Stimulated activated CD4-positive, alpha-beta T cell treated with anti-CD3 and anti-CD28 coated beads, Interleukin-15, amount 100 ng/mL, for 24 hours (primary cell): ENCODE data around the gene PSMD4.
"Not testable (repeated sequence)": the region's sequence is repeated elsewhere in the genome, so short reads cannot be mapped to it uniquely, and the experiment has no call there.

Experiments
- DNase-seq: peaks from one replicate; pipeline ENCODE4 v3.0.0-alpha.2; 2020

Gene PSMD4

DNA sequence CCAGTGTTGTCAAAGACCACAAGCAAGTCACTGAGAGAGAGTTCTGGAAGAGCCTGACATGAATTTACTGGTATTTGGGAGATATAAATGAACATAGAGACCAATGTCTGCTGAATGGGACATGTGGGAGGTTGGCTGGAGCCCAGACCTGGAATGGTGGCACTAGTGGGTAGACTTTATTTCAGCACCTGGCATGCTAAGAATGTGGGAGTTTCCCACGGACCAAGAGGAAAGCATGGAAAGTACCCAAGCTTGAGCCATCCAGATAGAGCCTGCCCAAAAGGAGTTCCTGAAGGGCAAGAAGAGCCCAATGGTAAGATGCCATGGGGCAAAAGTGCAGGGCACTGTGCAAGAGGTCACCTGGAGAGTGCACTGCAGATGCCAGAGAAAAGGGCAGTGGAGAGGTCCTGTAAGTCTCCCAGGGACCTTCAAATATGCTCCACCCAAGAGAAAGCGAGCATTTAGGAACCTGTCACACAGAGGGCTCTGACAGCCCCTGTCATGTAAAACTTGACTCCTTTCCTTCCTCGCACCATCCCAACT, 19.5 kb downstream of the PSMD4 start:
- DNase-seq: no peak

DNA sequence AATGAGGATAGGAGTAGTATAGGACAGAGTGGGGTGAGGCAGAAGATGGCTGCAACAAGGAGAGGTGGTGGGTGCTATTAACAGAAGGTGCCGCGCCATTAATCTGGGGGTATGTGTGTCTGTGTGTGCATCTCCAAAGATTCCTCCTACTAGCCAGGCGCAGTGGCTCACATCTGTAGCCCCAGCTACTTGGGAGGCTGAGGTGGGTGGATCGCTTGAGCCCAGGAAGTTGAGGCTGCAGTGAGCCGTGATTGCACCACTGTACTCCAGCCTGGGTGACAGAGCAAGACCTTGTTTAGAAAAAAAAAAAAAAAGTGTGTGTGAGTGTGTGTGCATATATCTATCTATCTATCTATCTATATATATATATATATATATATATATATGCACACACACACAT, 20.8 kb downstream of the PSMD4 start:
- not testable (repeated sequence) for DNase-seq

DNA sequence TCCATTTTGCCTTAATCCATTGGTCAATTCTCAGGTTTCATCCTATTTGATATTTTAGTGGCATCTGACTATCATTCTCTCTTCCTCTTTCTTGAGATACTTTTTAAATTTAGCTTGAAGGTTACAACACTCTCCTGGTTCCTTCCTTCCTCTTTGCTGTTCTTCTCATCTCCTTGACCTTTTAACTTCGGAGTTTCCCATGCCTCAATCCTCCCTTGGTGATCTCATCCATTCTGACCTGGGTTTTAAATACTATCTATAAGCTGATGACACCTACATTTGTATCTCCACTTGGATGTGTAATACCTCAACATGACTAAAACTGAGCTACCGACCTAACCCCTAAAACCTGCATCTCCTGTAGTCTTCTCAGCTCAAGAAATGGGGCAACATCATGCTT, 22.7 kb downstream of the PSMD4 start:
- DNase-seq: no peak

- DNase-seq: peak; percentile 94
Observed at GRCh38 chr1:151281225-151281968, 26.9 kb downstream of the PSMD4 start.

GRCh38 chr1:151281969-151282882, 27.7 kb downstream of the PSMD4 start, which contains the start of gene ZNF687:
TSS of gene ZNF687 (plus strand) at chr1:151282299. CDS start at chr1:151286292, 3,993 bp downstream.
- DNase-seq: peak; percentile 99

GRCh38 chr1:151282883-151283725, 28.6 kb downstream of the PSMD4 start:
- peak; percentile 37 for DNase-seq

- DNase-seq: no peak
Observed at GRCh38 chr1:151284013-151284577, 29.6 kb downstream of the PSMD4 start.

DNA sequence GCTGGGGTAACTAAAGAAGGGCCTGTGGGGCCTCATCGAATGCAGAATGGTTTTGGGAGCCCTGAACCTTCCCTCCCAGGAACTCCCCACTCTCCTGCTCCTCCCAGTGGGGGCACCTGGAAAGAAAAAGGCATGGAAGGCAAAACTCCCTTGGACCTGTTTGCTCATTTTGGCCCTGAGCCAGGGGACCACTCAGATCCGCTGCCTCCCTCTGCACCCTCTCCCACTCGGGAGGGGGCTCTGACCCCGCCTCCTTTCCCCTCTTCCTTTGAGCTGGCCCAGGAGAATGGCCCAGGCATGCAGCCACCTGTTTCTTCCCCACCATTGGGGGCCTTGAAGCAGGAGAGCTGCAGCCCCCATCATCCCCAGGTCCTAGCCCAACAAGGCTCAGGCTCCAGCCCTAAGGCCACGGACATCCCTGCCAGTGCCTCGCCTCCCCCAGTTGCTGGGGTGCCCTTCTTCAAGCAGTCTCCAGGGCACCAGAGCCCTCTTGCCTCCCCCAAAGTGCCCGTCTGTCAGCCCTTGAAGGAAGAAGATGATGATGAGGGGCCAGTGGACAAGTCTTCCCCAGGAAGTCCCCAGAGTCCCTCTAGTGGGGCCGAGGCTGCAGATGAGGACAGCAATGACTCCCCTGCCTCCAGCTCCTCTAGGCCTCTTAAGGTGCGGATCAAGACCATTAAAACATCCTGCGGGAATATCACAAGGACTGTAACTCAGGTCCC, 32.2 kb downstream of the PSMD4 start:
- no peak for DNase-seq

DNA sequence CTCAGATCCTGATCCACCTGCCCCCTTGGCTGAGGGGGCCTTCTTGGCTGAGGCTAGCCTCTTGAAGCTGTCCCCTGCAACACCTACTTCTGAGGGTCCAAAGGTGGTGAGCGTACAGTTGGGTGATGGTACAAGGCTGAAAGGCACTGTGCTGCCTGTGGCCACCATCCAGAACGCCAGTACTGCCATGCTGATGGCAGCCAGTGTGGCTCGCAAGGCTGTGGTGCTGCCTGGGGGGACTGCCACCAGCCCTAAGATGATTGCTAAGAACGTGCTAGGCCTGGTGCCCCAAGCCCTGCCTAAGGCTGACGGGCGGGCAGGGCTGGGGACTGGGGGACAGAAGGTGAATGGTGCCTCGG, 32.8 kb downstream of the PSMD4 start:
- no peak for DNase-seq

DNA sequence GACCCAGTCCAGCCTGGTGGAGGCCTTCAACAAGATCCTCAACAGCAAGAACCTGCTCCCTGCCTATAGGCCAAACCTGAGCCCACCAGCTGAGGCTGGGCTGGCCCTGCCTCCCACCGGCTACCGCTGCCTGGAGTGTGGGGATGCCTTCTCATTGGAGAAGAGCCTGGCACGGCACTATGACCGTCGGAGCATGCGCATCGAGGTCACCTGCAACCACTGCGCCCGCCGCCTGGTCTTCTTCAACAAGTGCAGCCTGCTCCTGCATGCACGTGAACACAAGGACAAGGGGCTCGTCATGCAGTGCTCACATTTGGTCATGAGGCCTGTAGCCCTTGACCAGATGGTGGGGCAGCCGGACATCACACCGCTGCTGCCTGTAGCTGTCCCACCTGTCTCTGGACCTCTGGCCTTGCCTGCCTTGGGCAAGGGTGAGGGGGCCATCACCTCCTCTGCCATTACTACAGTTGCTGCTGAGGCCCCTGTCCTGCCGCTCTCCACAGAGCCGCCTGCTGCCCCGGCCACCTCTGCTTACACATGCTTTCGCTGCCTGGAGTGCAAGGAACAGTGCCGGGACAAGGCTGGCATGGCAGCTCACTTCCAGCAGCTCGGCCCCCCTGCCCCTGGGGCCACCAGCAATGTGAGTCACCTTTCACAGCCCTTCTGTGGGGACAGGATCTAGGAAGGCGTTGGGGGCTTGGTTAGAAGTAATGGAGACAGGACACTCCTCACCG, 33.4 kb downstream of the PSMD4 start:
- no peak for DNase-seq

- no peak for DNase-seq
Observed at GRCh38 chr1:151288502-151288901, 34.0 kb downstream of the PSMD4 start.

- DNase-seq: no peak
Observed at GRCh38 chr1:151289080-151289935, 34.8 kb downstream of the PSMD4 start.

GRCh38 chr1:151289991-151290708, 35.6 kb downstream of the PSMD4 start:
- no peak for DNase-seq

DNA sequence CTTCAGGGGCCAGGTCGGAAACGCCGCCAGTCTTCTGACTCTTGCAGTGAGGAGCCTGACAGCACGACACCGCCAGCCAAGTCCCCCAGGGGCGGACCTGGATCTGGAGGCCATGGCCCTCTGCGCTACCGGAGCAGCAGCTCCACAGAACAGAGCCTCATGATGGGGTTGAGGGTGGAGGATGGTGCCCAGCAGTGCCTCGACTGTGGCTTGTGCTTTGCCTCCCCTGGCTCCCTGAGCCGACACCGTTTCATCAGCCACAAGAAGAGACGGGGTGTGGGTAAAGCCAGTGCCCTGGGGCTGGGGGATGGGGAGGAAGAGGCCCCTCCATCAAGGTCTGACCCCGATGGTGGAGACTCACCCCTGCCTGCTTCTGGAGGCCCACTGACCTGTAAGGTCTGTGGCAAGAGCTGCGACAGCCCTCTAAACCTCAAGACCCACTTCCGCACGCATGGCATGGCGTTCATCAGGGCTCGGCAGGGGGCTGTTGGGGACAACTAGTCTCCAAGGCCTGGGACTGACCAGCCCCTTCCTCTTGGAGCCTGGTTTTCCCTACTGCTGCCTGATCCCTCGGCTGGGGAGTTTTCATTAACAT, 36.3 kb downstream of the PSMD4 start:
- no peak for DNase-seq

GRCh38 chr1:151292207-151293030, 37.9 kb downstream of the PSMD4 start:
- no peak for DNase-seq

DNA sequence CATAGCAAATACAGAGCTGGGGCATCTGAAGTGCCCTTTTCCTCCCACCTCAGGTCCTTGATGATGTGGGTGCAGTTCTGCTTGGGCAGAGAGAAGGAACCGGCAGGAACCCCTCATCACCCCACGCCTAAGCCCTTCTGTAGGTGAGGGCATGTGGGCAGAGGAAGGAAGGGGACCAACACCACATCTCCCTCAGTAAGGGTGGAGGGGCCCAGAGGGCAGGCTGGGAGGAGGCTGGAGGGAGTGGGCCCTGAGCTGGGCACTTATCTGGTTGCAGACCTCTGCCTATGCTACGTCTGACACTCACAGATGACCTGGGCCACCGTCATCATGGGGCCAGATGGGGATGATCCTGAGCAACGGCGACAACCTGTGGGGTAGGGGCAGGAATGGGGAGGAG, 38.6 kb downstream of the PSMD4 start:
- no peak for DNase-seq

GRCh38 chr1:151294742-151295462, 40.4 kb downstream of the PSMD4 start:
- no peak for DNase-seq
